HepG2 (cell line): ENCODE results near the gene ANKAR. TPM values are rescaled to one million over a fixed set of nuclear protein-coding genes. Genes with fewer than 3 reads are reported as not detected.

Source experiments
- ADNP ChIP-seq: sonication (generic); formaldehyde crosslinking; IDR thresholded peaks from 2 replicates; pipeline ENCODE4 v1.4.0; 2020; ENCODE audit warnings: missing genetic modification reagents
- AGO1 ChIP-seq: fragments of 200-400 bp; formaldehyde crosslinking; IDR thresholded peaks from 2 replicates; pipeline ENCODE4 v1.6.1; 2017; ENCODE audit warnings: mild to moderate bottlenecking, low read depth, low read length, moderate library complexity; ENCODE audit not compliant: poor library complexity, severe bottlenecking
- ARHGAP35 ChIP-seq: sonication (generic); formaldehyde crosslinking; IDR thresholded peaks from 2 replicates; pipeline ENCODE4 v1.9.0; 2022; ENCODE audit warnings: mild to moderate bottlenecking, inconsistent platforms, moderate library complexity, missing genetic modification reagents, borderline replicate concordance
- ATRX ChIP-seq: sonication (generic); formaldehyde crosslinking; IDR thresholded peaks from 2 replicates; pipeline ENCODE4 v1.4.0; 2020; ENCODE audit warnings: missing genetic modification reagents, borderline replicate concordance
- CENPT ChIP-seq: sonication (generic); formaldehyde crosslinking; IDR thresholded peaks from 2 replicates; pipeline ENCODE4 v1.8.0; 2022; ENCODE audit warnings: low read depth, mild to moderate bottlenecking, moderate library complexity, missing genetic modification reagents
- FLYWCH1 ChIP-seq: sonication (generic); formaldehyde crosslinking; IDR thresholded peaks from 2 replicates; pipeline ENCODE4 v1.8.1; 2023; ENCODE audit warnings: mild to moderate bottlenecking, missing genetic modification reagents
- GLMP ChIP-seq: sonication (generic); formaldehyde crosslinking; IDR thresholded peaks from 2 replicates; pipeline ENCODE4 v1.9.0; 2021; ENCODE audit warnings: missing genetic modification reagents, mild to moderate bottlenecking, borderline replicate concordance
- HNF4G ChIP-seq, 2 experiments: sonication (generic) in 1 of 2; formaldehyde crosslinking in 1 of 2; IDR thresholded peaks; 2 replicates each; pipeline versions ENCODE4 v1.4.0 to v1.6.1; 2011 to 2020; ENCODE audit warnings: borderline replicate concordance in 2 of 2, low read depth in 2 of 2, mild to moderate bottlenecking in 2 of 2, low read length in 1 of 2, missing genetic modification reagents in 1 of 2, moderate library complexity in 1 of 2
- PAXIP1 ChIP-seq: sonication (generic); formaldehyde crosslinking; conservative IDR thresholded peaks from 2 replicates; pipeline ENCODE4 v1.4.0; 2020; ENCODE audit warnings: mild to moderate bottlenecking, missing genetic modification reagents, moderate library complexity
- RNF2 ChIP-seq: fragments of 450-650 bp; conservative IDR thresholded peaks from 2 replicates; pipeline ENCODE4 v1.6.1; 2016; ENCODE audit warnings: low read depth
- SUZ12 ChIP-seq: fragments of 150-350 bp; IDR thresholded peaks from 2 replicates; pipeline ENCODE4 v1.6.1; 2014; ENCODE audit warnings: low read depth, low read length
- TFDP2 ChIP-seq: sonication (generic); formaldehyde crosslinking; IDR thresholded peaks from 2 replicates; pipeline ENCODE4 v1.4.0; 2020; ENCODE audit warnings: missing genetic modification reagents
- ZNF10 ChIP-seq: sonication (generic); formaldehyde crosslinking; IDR thresholded peaks from 2 replicates; pipeline ENCODE4 v1.4.0; 2020; ENCODE audit warnings: mild to moderate bottlenecking, low read depth, missing genetic modification reagents, borderline replicate concordance
- ZNF329 ChIP-seq: sonication (generic); formaldehyde crosslinking; IDR thresholded peaks from 2 replicates; pipeline ENCODE4 v1.9.0; 2021; ENCODE audit warnings: low read depth, mild to moderate bottlenecking, missing genetic modification reagents
- ZNF414 ChIP-seq: sonication (generic); formaldehyde crosslinking; IDR thresholded peaks from 2 replicates; pipeline ENCODE4 v1.5.0; 2020; ENCODE audit warnings: missing genetic modification reagents
- ZNF430 ChIP-seq: sonication (generic); formaldehyde crosslinking; IDR thresholded peaks from 2 replicates; pipeline ENCODE4 v1.9.0; 2021; ENCODE audit warnings: mild to moderate bottlenecking, missing genetic modification reagents
- ZNF737 ChIP-seq: sonication (generic); formaldehyde crosslinking; IDR thresholded peaks from 2 replicates; pipeline ENCODE4 v1.5.0; 2020; ENCODE audit warnings: missing genetic modification reagents, mild to moderate bottlenecking, borderline replicate concordance
- ZNF746 ChIP-seq: sonication (generic); formaldehyde crosslinking; IDR thresholded peaks from 2 replicates; pipeline ENCODE4 v1.8.0; 2022; ENCODE audit warnings: mild to moderate bottlenecking, missing genetic modification reagents
- ZSCAN29 ChIP-seq: sonication (generic); formaldehyde crosslinking; conservative IDR thresholded peaks from 2 replicates; pipeline ENCODE4 v1.4.0; 2020; ENCODE audit warnings: mild to moderate bottlenecking, missing genetic modification reagents
- polyA plus RNA-seq, 8 experiments: library from polyadenylated mRNA; depleted of rRNA in 3 of 8; stranded (reverse) in 7 of 8; unstranded in 1 of 8; fragments of >200 nt; fragmentation: Illumina TruSeq in 4 of 8; extraction: Trizol in 4 of 8; gene quantifications; 2 replicates each; pipeline versions ENCODE4 v1.2.1 to v1.2.3, GENCODE V29; 2011 to 2016; ENCODE audit warnings: low read depth in 4 of 8, missing spikeins in 1 of 8, mixed read lengths in 1 of 8; ENCODE audit not compliant: insufficient read depth in 1 of 8
- total RNA-seq, 5 experiments: library from RNA; depleted of rRNA; stranded (reverse); fragments of >200 nt; fragmentation: Illumina TruSeq; extraction: Trizol; gene quantifications; 2 replicates each; pipeline ENCODE4 v1.2.3, GENCODE V29; 2016; ENCODE audit warnings: low read depth in 1 of 5
- TF ChIP-seq, protein P1 (sequence below): sonication (generic); formaldehyde crosslinking; IDR thresholded peaks from 2 replicates; pipeline ENCODE4 v1.4.0; 2020; ENCODE audit warnings: mild to moderate bottlenecking, missing genetic modification reagents
- TF ChIP-seq, protein P2 (sequence below): sonication (generic); formaldehyde crosslinking; IDR thresholded peaks from 2 replicates; pipeline ENCODE4 v1.5.0; 2020; ENCODE audit warnings: mild to moderate bottlenecking, low read depth, missing genetic modification reagents, borderline replicate concordance

The ANKAR gene
- total and polyA plus RNA-seq, 2 of the 13 experiments (the other 11 are each of a cell fraction or from before 2014, with no cell fraction given), result 3.6 to 5.0 TPM

GRCh38 chr2:189674374-189675112, at the start of gene ANKAR (continued):
- TF ChIP-seq ZSCAN29 (CRISPR knock-in tag) (peak; percentile 97), ZNF737 (CRISPR knock-in tag) (no peak), ZNF10 (CRISPR knock-in tag) (no peak), GLMP (CRISPR knock-in tag) (no peak), ZNF430 (CRISPR knock-in tag) (peak; percentile 98), ZNF746 (CRISPR knock-in tag) (peak; percentile 82), ATRX (CRISPR knock-in tag) (no peak), RNF2 (peak; percentile 85), PAXIP1 (CRISPR knock-in tag) (peak; percentile 65), TFDP2 (CRISPR knock-in tag) (peak; percentile 95), ARHGAP35 (CRISPR knock-in tag) (peak; percentile 87), HNF4G (IDR thresholded peaks at IDR 0.05; ENCODE audit: borderline replicate concordance, low read depth, low read length) (no peak), HNF4G (CRISPR knock-in tag; IDR thresholded peaks at IDR 0.05; ENCODE audit: borderline replicate concordance, low read depth) (peak; percentile 57; the same call in 1 of the 2 replicates), ZNF414 (CRISPR knock-in tag) (peak; percentile 99), FLYWCH1 (CRISPR knock-in tag) (peak; percentile 84; the same call in 1 of the 2 replicates), CENPT (CRISPR knock-in tag) (peak; percentile 94), ADNP (CRISPR knock-in tag) (no peak), AGO1 (peak; percentile 84), ZNF329 (peak; percentile 95), SUZ12 (no peak)
- TF ChIP-seq, protein P1, sequence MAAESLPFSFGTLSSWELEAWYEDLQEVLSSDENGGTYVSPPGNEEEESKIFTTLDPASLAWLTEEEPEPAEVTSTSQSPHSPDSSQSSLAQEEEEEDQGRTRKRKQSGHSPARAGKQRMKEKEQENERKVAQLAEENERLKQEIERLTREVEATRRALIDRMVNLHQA (CRISPR knock-in tag), result no peak
- TF ChIP-seq, protein P2, sequence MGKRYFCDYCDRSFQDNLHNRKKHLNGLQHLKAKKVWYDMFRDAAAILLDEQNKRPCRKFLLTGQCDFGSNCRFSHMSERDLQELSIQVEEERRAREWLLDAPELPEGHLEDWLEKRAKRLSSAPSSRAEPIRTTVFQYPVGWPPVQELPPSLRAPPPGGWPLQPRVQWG (CRISPR knock-in tag), result no peak
